Measurements from ENCODE around the gene NKX2-1.

Gene NKX2-1

GRCh38 chr14:36517242-36518030 lies 2.6 kb downstream of the NKX2-1 start:
- DNase-seq, result no peak

DNA sequence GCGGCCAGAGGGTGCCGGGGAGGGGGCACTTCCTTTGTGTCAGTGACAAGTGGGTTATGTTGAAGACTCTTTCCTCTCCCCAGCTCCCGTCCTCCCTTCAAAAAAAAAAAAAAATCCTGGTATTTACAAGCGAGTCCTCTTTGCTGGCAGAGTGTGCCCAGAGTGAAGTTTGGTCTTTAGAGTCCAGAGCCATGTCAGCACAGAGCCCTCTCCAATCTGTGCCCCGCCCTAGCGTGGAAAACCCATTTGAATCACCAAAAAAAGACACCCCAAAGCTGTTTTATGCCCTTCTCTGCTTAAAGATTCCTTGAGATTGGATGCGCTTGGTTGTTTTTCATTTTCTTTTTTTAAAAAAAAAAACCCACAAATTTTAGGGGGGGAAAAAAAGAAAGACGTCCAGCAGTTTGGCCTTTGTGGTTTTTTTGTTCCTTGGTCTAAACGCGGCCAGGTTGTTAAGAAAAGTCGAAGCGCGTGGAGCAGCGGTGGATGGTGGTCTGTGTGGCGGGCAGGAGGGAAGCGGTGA lies 3.3 kb downstream of the NKX2-1 start:
- DNase-seq, result no peak

DNA sequence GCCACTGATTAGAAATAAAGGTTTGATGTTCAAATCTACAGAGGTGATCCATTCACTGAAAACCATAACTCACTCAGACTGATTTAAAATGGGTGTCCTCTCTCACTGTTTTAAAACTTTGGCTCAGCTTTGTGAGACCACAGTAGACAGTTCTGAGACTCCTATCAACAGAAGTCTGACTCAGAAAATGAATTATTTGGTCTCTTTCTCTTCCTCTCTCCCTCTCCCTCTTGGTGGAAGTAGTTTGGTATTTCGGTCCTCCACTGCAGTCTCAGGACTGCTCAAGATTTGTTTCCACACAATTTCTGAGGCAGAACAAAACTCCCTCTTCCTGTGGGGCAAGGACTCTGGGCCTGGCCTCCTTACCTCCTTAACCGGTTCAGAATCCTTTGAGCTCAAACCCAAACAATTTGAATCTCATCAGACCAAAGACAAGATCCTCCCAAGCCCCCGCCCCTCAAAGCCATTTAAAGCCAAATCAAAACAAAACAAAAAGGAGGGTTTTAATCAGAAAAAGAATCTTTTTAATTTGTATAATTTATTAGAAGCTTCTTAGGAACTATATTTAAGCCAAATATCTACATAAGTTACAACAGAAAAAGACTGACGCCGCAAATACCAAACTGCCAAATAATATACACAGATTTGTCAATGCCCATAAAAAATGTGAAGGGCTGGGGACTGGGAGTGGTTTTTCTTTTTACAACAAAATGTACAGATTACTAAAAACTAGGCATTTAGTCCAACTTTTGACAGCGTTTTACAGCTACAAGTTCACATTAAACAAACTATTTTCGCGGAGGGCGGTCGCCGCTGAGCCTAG lies 3.9 kb downstream of the NKX2-1 start:
- DNase-seq, result no peak

DNA sequence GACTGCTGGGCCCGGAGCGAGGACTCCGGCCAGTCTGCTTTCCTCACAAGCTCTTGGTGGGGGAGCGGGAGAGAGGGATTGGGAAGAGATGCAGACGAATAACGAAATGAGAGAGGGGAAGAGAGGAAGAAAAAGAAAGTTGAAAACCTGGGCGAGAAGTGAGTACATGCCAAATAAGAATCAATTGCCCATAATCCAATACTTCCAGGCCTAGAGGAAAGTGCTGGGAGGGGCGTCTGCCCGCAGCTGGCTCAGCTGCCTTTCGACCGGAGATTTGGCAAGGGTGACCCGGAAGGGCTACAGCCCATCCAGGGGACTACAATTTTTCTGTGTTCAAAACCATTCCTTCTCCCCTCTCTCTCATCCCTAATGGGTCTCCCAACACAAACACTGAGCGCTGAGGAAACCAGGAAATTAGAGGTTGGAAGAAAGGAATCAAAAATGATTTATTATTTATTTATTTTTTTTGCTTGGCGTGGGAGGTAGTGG lies 4.9 kb downstream of the NKX2-1 start:
- DNase-seq, result no peak

DNA sequence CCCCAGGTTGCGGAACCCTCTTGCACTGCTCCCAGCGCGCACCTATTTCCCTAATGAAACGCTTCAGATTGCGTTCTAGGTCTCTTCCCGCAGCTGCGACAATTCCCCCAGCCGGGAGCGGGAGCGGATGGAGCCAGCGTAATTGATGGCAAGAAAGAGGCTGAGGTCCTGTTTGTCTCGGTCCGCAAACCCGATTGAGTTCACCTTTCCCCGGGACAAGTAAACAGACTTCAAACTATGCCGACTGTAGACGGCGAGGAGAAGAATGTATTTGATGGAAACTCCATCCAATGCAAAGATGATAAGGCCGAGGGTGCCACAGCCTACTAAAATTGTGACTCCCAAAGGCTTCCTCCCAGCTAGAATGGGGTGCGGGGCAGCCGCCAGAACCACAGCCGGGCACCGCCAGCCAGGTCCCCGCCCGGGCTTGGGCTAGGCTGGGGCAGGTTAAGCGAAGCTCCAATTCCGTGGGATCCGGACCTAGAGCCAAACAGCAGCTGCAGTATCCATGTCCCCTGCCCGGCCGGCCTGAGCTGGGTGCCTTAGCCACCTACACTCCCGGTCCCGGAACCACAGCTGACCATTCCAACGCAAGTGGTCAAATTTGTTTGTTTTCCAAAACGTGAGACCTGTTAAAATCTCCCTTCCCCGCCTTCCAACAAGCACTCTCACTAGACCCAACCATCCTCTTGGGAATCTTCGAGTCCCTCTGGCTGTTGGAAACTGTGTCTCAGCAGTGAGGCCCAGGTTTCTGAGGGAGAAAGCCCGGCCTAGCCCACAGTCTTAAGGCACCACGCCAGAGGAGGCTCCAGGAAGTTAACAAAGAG lies 5.5 kb downstream of the NKX2-1 start:
- DNase-seq, result no peak

DNA sequence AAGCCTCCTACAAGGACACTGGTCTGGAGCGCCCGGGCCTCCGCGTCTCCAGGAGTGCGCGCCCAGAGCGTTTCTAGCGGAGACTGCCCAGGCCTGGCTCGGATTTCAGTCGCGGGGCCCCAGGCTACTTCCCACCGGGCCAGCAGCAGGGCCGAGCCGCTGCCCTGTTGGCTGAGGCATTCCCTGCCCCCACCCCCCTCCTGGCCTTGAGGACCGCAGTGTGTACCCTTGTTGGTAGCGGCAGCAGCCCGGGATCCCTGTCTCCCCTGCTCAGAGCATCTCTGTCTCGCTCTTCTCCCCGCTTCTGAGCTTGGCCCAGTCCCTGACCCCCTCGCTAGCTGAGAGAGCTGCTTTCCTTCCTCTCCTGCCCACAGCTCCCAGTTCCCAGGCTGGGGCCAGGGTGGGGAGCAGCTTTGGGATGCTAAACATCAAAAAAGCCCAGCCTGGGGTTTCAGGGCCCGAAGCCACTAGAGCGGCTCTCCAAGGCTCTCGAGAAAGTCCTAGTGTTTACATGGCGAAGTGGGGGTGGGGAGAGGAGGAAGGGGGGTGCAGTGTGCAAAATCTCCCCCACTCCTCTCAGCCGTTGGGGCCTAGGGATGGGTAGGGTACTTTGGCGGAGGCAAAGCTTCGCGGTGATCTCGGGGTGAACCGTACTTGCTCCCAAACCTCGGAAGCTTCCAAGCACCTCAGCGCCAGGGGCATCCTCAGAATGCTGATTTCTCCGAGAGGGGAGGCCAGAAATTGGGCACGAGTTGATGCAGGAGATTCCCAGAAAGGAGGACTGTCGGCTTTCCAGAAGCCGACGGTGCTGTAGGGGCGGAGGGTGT lies 6.4 kb downstream of the NKX2-1 start:
- no peak for DNase-seq

- DNase-seq, result no peak
Measured at GRCh38 chr14:36513012-36513420, 7.0 kb downstream of the NKX2-1 start.

DNA sequence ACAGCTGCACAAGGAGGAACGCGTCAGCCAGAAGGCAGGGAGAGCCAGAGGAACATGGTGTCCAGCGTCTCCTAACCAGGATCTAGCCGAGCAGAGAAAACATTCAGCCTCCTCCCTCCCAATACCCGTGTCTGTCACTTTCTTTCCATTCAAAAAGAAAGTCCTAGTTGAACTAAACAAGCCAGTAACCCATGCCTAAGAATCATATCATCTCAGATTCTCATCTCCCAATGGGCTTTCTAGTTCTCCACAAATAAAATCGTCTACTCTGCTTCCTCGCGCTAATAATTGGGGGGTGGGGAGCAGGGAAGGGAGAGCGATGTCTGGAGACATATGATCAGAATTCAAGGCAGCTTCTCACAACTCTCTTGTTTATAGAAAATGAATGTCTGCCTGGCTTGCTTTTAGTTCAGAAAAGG lies 7.4 kb downstream of the NKX2-1 start:
- DNase-seq, result no peak

DNA sequence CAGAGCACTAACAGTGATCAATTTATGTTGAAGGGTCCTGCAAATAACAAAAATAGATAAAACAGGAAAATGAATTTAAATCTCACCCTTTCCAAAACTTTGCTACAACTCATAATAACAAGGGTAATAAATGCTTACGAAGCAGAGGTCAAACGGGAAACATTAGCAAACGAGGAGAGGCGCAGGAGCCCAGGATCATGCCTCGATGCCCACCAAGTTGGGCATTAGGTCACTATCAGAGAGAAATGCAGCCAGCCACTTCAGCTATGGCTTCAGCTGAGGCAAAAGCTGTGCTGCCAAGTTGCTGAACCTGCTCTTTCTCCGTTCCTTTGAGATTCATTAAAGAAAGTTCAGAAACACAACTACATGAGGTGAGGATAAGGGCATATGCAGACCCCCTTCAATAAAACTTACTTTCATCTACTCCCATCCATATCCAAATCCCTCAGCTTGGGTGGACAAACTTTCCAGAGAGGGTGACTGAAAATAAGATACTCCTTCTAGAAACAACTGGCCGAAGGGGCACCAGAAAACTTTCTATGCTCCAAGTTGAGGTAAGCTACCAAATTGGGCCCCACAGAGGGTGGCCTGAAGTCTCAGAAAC lies 7.9 kb downstream of the NKX2-1 start:
- no peak for DNase-seq

DNA sequence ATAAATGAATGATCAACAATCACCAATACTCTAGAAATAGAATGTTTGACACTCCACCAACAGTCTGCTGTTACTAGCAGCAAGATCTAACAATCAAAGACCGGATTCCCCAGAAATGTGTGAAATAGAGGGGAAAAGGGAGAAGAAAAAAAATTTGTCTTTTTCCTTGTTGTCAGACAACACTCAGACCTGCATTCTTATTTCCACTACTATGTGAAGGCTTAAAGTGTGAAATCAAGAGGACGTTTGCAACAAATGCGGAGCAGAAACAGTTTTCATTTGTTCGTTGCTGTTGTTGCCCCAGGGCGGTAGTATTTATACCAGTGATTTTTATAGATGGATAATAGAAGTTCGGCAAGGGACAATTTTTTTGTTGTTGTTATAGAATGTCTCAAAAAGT lies 9.2 kb downstream of the NKX2-1 start:
- no peak for DNase-seq

- DNase-seq, result no peak
Measured at GRCh38 chr14:36510078-36510799, 9.8 kb downstream of the NKX2-1 start.

DNA sequence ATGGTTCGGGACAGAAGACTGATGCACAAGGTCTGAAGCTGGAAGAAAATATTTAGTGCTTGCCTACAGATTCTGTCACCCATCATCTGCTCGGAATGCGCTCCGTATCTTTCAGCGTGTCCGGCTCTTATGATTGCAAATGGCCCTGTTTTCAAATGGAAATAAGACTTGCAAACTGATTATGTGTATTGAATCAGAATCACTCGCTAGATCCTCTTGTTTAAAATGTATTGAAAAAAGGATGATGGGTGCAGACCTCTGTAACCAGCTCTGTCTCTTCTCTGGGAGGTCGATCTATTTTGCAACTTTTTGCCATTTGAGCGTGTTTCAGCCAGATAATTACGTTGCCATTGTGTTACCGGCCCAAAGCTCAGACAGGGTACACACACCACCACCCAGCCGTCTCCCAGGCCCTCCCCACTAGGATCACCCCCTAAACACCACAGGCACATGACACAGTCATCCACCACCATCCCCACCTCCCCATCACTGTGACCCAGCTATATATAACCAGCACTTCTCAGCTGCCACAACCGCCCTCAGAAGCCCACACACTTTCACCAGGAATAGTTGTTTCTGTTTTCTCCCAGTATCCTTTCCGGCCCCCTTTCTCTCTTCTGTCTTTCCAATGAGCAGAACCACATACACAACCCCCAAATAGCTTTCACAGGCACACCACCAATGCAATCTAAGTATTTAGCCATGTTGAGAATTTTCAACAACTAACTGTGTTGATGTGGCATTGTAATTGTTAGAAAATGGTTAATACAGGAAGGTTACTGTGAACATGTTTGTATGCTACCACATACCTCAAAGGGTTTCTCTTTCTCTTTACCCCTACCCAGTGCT lies 10.7 kb downstream of the NKX2-1 start:
- no peak for DNase-seq

DNA sequence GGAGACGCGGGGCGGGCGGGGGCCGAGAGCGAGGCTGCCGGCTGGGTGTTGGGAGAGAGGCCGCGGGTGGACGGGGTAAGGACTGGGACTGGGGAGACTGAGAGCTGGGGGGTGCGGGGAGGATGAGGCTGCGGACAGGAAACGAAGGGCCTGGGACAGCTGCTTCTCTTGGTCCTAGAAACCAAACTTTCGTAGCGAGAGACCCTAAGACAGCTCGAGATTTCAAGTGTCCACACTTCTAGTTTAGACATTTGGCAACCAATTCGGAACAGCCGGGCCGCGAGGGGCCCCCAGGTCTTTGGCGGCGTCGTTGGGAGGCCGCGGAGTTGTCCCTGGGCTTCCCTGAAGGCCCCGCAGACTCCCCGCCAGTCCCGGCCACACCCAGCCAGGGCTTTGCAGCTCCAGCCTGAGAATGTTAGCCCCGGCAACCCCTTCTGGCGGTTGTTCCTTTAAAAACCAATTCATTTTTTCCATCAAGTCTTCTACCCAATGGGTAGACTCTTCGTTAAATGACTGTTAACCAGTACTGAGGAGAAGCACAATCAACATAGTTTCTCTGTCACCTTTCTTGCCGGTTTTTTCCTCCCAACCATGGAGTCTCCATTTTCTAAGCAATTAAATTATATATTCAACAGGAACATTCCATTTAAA lies 11.5 kb downstream of the NKX2-1 start:
- no peak for DNase-seq

DNA sequence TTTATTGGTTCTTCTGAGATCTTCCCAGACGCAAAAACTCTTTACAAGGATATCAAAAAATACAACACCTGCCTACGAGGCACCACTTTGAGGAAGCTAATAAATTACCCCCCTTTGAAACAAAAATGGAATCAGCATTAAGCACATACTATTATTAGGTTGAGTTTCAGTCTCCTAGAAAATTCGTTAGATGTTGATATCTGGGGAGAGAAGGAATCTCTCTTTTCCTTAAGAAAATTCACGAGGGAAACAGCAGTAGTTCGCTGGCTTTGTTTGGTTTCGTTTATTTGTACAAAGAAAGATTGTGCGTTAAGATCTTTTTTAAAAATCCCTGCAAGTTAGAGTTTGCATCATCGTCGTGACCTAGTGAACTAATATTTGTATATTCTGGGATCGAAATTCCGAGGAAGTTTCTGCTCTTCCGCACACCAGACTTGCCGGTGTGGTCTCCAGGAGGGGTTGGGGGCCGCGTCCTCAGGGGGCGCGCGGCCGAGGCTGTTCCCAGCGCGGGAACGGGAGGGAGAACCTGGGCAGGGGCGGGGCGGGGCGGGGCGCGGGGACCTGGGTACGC lies 12.1 kb downstream of the NKX2-1 start:
- DNase-seq, result no peak

GRCh38 chr14:36506732-36507614 lies 13.1 kb downstream of the NKX2-1 start:
- DNase-seq, result no peak

DNA sequence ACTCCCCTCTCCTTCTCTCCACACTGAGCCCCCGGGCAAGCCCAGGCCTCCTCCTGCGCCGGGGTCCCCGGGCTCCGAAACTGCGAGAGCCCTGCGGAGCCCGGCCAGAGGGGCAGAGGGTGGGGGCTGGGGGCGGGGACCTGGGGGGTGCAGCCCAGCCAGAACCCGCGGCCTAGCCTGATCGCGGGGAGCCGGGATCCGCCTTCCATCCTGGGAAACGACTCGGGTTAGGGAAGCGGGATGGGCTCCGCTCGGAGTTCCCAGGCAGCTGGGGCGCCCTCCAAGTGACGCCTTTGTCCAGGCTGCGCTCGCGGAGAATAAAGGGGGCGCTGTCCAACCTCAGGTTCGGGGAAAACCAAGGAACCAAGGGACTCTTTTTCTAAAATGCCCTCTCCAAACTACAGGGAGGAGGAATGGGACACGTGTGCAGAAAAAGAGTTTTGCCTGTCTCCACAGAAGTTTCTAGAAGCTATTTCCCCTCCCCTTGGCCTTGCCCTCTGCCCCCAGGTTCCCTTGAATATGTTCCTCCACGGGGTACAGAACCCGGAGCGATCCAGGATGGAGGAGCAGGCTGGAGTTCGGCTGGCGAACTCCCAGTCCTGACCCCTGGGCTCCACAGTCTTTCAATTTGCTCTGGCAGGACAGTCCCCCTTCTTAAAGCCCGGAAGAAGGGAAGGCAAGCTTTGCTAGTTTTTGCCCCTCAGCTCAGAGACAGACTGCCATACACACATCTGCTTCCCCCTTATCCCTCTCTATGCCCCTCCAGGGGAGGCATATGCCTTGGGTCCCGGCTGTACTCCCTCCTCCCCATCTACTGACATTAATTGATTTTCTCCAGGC lies 13.9 kb downstream of the NKX2-1 start:
- no peak for DNase-seq
